ENCODE measurements around the gene SETBP1.

GRCh38 chr18:45007531-45007930 is 326.8 kb downstream of the SETBP1 start:
- TF ChIP-seq CTCF (IDR thresholded peaks at IDR 0.05) (no peak), POLR2AphosphoS5 (IDR thresholded peaks at IDR 0.05) (no peak), POLR2A (IDR thresholded peaks at IDR 0.05) (no peak), EP300 (IDR thresholded peaks at IDR 0.05; ENCODE audit: low read depth) (no peak)
